ENCODE results near the gene BANF1. TPM values are rescaled to one million over a fixed set of nuclear protein-coding genes. Genes with fewer than 3 reads are reported as not detected.
"Not testable (repeated sequence)": the region's sequence is repeated elsewhere in the genome, so short reads cannot be mapped to it uniquely, and the experiment has no call there.

BANF1 gene
- total RNA-seq, 2 donors from 2014 or later = 103 to 111 TPM

GRCh38 chr11:66020618-66021357, 18.5 kb downstream of the BANF1 start:
- intact Hi-C loops (cut with DNase I, micrococcal nuclease) = no loop called here
- DNase-seq (peak in 1 of 2 donors; percentile 53), ATAC-seq (peak; percentile 41)

DNA sequence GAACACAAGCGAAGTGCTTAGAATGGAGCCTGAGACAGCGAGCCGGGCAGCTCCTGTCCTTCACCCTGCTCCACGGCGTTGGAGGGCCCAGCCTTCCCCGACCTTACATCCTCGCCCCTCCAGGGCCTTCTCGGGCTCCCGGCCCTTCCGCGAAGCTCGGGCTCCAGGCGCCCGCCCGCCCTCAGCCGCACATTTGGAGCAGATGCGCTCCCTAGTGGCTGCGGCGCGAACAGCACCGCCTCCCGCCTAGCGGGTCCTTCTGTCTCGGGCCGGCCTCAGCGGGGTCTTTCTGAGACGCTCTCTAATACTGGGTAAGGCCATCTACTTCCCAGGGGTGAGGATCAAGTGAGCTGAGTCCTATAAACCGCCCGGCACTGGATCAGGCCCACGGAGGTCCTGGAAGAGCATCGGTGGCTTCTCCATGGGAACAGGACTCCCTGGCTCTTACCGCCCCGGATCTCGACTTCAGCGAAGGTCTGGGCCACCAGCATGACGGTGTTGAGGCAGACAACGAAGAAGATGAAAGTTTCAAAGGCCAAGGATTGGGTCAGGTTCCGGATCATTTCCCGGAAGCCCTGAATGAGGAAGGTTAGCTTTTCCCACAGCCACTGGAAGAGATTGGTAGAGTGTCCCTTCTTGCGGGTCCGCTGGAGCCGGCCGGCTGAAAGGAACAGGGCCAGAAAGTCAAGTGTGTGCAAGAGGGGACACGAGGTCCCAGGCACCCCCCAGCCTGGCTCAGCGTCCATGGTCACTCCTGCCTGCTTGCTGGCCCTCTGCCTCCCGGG, 20.3 kb downstream of the BANF1 start:
- ATAC-seq (peak; percentile 91), DNase-seq (peak in 1 of 2 donors; percentile 80)
- intact Hi-C loops (cut with DNase I, micrococcal nuclease) = no loop called here

DNA sequence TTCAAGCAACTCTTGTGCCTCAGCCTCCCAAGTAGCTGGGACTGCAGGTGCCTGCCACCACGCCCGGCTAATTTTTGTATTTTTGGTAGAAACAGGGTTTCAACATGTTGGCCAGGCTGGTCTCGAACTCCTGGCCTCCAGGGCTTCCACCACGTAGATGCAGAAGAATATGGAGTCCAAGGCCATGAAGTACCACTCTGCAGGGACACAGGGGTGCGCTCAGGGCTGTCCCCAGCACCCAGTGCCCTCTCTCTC, 20.8 kb downstream of the BANF1 start:
- ATAC-seq; DNase-seq; intact Hi-C loops (cut with DNase I, micrococcal nuclease): not testable (repeated sequence)

GRCh38 chr11:66026017-66026529, 23.8 kb downstream of the BANF1 start, which contains the start of gene CATSPER1:
TSS of gene CATSPER1 (minus strand) at chr11:66026479. CDS start at chr11:66026379, 100 bp downstream.
- ATAC-seq = no peak
- intact Hi-C loops (cut with DNase I, micrococcal nuclease) = no loop called here
- no peak for DNase-seq

DNA sequence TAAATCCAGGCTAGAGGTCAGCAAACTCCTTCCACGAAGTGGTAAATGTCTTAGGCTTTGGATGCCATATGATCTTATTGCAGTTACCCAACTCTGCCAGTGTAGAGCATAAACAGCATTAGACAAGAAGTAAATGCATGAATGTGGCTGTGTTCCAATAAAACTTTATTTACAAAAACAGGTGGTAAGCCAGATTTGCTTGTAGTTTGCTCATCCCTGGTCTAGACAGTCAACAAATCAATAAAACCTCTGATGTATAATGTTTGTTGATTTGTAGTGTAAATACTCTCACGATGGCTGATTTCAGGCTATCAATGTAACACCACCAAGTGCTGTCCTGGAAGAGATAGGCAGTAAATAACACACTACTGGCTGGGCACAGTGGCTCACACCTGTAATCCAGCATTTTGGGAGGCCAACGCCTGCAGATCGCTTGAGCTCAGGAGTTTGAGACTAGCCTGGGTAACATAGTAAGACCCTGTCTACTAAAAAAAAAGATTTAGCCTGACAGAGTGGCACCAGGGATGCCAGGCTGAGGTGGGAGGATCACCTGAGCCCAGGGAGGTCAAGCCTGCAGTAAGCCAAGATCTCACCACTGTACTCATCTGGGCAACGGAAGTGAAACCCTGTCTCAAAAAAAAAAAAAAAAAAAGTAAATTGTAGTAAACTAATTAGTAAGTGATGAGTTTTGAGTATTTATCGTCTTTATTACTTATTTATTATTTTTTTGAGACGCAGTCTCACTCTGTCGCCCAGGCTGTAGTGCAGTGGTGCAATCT, 30.8 kb downstream of the BANF1 start:
- DNase-seq (no peak), ATAC-seq (no peak)
- intact Hi-C loops (cut with DNase I, micrococcal nuclease) = no loop called here

- intact Hi-C loops (cut with DNase I, micrococcal nuclease) = no loop called here
- ATAC-seq = no peak
- DNase-seq = no peak
Measured at GRCh38 chr11:66035653-66036333, 33.5 kb downstream of the BANF1 start.

GRCh38 chr11:66036334-66036710, 34.0 kb downstream of the BANF1 start:
- intact Hi-C loops (cut with DNase I, micrococcal nuclease) = no loop called here
- ATAC-seq (no peak), DNase-seq (no peak)

GRCh38 chr11:66037327-66037726, 35.0 kb downstream of the BANF1 start:
- ATAC-seq (no peak), DNase-seq (no peak)
- intact Hi-C loops (cut with DNase I, micrococcal nuclease) = no loop called here

DNA sequence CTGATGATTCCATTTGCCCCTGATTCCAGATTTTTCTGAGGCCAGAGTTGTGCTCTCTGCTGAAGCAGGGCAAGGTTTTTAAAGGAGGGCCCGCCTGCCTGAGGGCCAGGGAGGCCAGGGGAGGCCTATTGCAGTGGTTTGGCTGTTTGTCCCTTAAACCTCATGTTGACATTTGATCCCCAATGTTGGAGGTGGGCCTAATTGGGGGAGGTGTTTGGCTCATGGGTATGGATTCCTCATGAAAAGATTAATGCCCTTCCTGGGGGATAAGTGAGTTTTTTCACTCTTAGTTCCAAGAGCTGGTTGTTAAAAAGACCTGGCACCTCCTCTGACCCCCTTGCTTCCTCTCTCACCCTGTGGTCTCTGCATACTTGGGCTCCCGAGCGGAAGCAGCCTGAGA, 37.5 kb downstream of the BANF1 start:
- intact Hi-C loops (cut with DNase I, micrococcal nuclease) = no loop called here
- DNase-seq (no peak), ATAC-seq (no peak)

GRCh38 chr11:66042227-66042995, 40.1 kb downstream of the BANF1 start:
- intact Hi-C loops (cut with DNase I, micrococcal nuclease) = no loop called here
- DNase-seq (no peak), ATAC-seq (no peak)

GRCh38 chr11:66042996-66043906, 40.9 kb downstream of the BANF1 start:
- intact Hi-C loops (cut with DNase I, micrococcal nuclease) = no loop called here
- ATAC-seq = no peak

GRCh38 chr11:66044757-66045156, 42.5 kb downstream of the BANF1 start:
- DNase-seq = no peak
- intact Hi-C loops (cut with DNase I, micrococcal nuclease) = no loop called here
- ATAC-seq = no peak

More at GRCh38 chr11:66042996-66043906, 40.9 kb downstream of the BANF1 start:
- DNase-seq = no peak

DNA sequence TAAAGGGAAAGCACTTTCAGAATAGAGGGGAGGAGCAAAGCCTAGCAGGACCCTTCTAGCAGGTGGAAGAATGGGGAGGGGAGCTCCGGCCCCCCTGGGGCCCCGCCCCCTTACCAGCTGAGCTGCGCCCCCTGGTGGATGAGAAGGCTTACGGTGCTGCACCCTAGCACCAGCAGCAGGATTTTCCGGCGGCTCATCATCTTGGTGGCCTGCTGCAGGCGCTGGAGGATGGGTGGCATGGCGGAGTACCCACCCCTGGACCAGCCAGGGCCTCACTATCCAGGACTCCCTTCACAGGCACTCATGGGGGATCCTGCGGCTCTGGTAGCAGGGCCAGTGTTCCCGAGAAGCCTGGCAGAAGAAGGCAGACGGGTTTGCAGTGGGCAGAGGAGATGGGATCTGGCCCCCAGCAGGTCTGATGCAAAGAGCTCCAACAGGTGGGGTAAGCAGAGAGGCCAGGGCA, 42.9 kb downstream of the BANF1 start:
- intact Hi-C loops (cut with DNase I, micrococcal nuclease) = no loop called here
- ATAC-seq = peak; percentile 89

DNA sequence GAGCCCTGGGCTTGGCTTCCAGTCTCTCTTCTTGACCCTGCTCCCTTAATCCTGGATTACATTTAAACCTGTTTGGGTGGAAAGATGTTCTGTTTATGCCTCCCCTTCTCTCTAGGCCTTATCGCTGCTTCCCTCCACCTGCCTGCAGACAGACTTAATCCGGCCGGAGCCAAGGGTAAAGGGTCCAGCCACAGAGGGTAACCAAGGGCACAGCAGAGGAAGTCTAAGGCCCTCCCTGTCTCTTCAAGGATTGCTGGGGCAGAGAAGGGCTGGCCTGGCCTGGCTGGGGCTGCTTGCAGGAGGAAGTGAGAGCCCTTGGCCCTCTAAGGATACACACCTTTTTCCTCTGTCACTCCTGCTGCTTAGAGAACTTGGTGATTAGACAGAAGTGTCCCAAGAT, 44.6 kb downstream of the BANF1 start:
- ATAC-seq (no peak), DNase-seq (no peak)
- intact Hi-C loops (cut with DNase I, micrococcal nuclease) = no loop called here

More for the DNA sequence above, 42.9 kb downstream of the BANF1 start:
- peak; percentile 68 to 82 for DNase-seq

GRCh38 chr11:66047541-66048365, 45.5 kb downstream of the BANF1 start:
- DNase-seq (no peak), ATAC-seq (no peak)
- intact Hi-C loops (cut with DNase I, micrococcal nuclease) = no loop called here

Data from left colon (tissue), 2 donors.